ENCODE measurements around the gene PSENEN. TPM values are rescaled to one million over a fixed set of nuclear protein-coding genes. Genes with fewer than 3 reads are reported as not detected.
A peak's percentile ranks its signal among the peaks of the same experiment; 100 is the strongest.

The PSENEN gene
- total and polyA plus RNA-seq, 9 of the 15 experiments (the other 6 are each of a cell fraction or from before 2014, with no cell fraction given): 34.5 to 299 (median 61.1) TPM

- no peak for TF ChIP-seq RBM34 (IDR thresholded peaks at IDR 0.05; ENCODE audit: borderline replicate concordance, insufficient read depth, low read length)
- no peak for TF ChIP-seq MCM2 (IDR thresholded peaks at IDR 0.05; ENCODE audit: low read depth)
- TF ChIP-seq ZNF146 (CRISPR knock-in tag; IDR thresholded peaks at IDR 0.05; ENCODE audit: unreplicated experiment): no peak
- no peak for TF ChIP-seq TCF3 (CRISPR knock-in tag; IDR thresholded peaks at IDR 0.05)
- TF ChIP-seq, protein P1, sequence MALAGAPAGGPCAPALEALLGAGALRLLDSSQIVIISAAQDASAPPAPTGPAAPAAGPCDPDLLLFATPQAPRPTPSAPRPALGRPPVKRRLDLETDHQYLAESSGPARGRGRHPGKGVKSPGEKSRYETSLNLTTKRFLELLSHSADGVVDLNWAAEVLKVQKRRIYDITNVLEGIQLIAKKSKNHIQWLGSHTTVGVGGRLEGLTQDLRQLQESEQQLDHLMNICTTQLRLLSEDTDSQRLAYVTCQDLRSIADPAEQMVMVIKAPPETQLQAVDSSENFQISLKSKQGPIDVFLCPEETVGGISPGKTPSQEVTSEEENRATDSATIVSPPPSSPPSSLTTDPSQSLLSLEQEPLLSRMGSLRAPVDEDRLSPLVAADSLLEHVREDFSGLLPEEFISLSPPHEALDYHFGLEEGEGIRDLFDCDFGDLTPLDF (CRISPR knock-in tag; IDR thresholded peaks at IDR 0.05): peak; percentile 73
- no peak for TF ChIP-seq NONO (IDR thresholded peaks at IDR 0.05; ENCODE audit: low read depth in 2 of 2, low read length in 1 of 2)
- no peak for TF ChIP-seq MEF2A (IDR thresholded peaks at IDR 0.05; ENCODE audit: control insufficient read depth, low read depth, low read length)
- TF ChIP-seq ZNF696 (CRISPR knock-in tag; conservative IDR thresholded peaks at IDR 0.05): no peak
- no peak for TF ChIP-seq ETV5 (CRISPR knock-in tag; IDR thresholded peaks at IDR 0.05; ENCODE audit: low read depth)
- no peak for TF ChIP-seq NCOA2 (IDR thresholded peaks at IDR 0.05; ENCODE audit: partially characterized antibody in 2 of 2)
- TF ChIP-seq ZNF121 (CRISPR knock-in tag; conservative IDR thresholded peaks at IDR 0.05): no peak
- no peak for TF ChIP-seq RBM39 (optimal IDR thresholded peaks at IDR 0.05; ENCODE audit: low read depth, low read length)
- no peak for TF ChIP-seq MCM7 (IDR thresholded peaks at IDR 0.05)
- no peak for TF ChIP-seq OTX1 (CRISPR knock-in tag; IDR thresholded peaks at IDR 0.05)
- TF ChIP-seq CREB1 (IDR thresholded peaks at IDR 0.05): peak; percentile 34; the same call in 1 of the 2 replicates
- peak; percentile 74 for TF ChIP-seq CREB1 (CRISPR knock-in tag; IDR thresholded peaks at IDR 0.05)
- no peak for TF ChIP-seq ZNF274 (IDR thresholded peaks at IDR 0.05; ENCODE audit: borderline replicate concordance, low read depth, low read length)
- no peak for TF ChIP-seq THAP12 (CRISPR knock-in tag; IDR thresholded peaks at IDR 0.05)
- TF ChIP-seq KLF16 (IDR thresholded peaks at IDR 0.05): no peak
- no peak for TF ChIP-seq GATAD2A (IDR thresholded peaks at IDR 0.05)
- TF ChIP-seq CREM (IDR thresholded peaks at IDR 0.05; ENCODE audit: low read depth): peak; percentile 80
- no peak for TF ChIP-seq SMAD4 (CRISPR knock-in tag; conservative IDR thresholded peaks at IDR 0.05)
- no peak for TF ChIP-seq NUFIP1 (IDR thresholded peaks at IDR 0.05; ENCODE audit: partially characterized antibody)
- no peak for TF ChIP-seq MCM5 (IDR thresholded peaks at IDR 0.05; ENCODE audit: low read depth)
- TF ChIP-seq ZNF589 (CRISPR knock-in tag; IDR thresholded peaks at IDR 0.05; ENCODE audit: low read depth): no peak
- no peak for TF ChIP-seq ADNP (tag; IDR thresholded peaks at IDR 0.05)
- no peak for TF ChIP-seq ZBTB12 (CRISPR knock-in tag; IDR thresholded peaks at IDR 0.05)
- TF ChIP-seq EGR1 (conservative IDR thresholded peaks at IDR 0.05): no peak
- no peak for TF ChIP-seq POLR2H (tag; IDR thresholded peaks at IDR 0.05; ENCODE audit: low read depth)
These were observed 41.2 kb upstream of the PSENEN start, which contains the start of gene ZBTB32 (continued) for GRCh38 chr19:35704218-35704617.
